Sigmoid colon (tissue), 4 donors: Measurements from ENCODE around the gene ABCA1.

Experiments used
- CTCF ChIP-seq, 4 experiments: fragments of 450-650 bp in 3 of 4; fragments of 200-600 bp in 1 of 4; IDR thresholded peaks; one replicate each; pipeline ENCODE4 v1.5.1; 2016 to 2019; ENCODE audit warnings: antibody characterized with exemption in 4 of 4, mild to moderate bottlenecking in 3 of 4, moderate library complexity in 2 of 4
- EP300 ChIP-seq, 4 donors: sonication (generic); formaldehyde crosslinking; IDR thresholded peaks; one replicate each; pipeline ENCODE4 v1.6.1; 2017; ENCODE audit warnings: antibody characterized with exemption in 4 of 4
- POLR2A ChIP-seq, 2 donors: fragments of 450-650 bp; IDR thresholded peaks; one replicate each; pipeline ENCODE4 v1.6.1; 2016; ENCODE audit warnings: antibody characterized with exemption in 2 of 2, mild to moderate bottlenecking in 2 of 2, moderate library complexity in 2 of 2

GRCh38 chr9:104746285-104746684 is 181.7 kb downstream of the ABCA1 start:
- TF ChIP-seq EP300 (IDR thresholded peaks at IDR 0.05) = no peak
- TF ChIP-seq CTCF (IDR thresholded peaks at IDR 0.05) = no peak
- no peak for TF ChIP-seq POLR2A (IDR thresholded peaks at IDR 0.05)
